Vagina (tissue), 2 donors: Measurements from ENCODE around the gene PTGER2. TPM values are rescaled to one million over a fixed set of nuclear protein-coding genes. Genes with fewer than 3 reads are reported as not detected.

Source experiments
- DNase-seq, 2 donors: peaks; one replicate each; pipeline ENCODE4 v3.0.0-alpha.2; 2017; ENCODE audit errors: extremely low spot score in 2 of 2
- H3K27ac ChIP-seq: fragments of 200-600 bp; sonication (generic); one replicate; pipeline ENCODE4 v1.5.1; 2019
- H3K27me3 ChIP-seq: fragments of 200-600 bp; sonication (generic); one replicate; pipeline ENCODE4 v1.5.1; 2019
- H3K36me3 ChIP-seq, 2 donors: fragments of 200-600 bp; sonication (generic); one replicate each; pipeline ENCODE4 v1.5.1; 2017 to 2019
- H3K4me1 ChIP-seq: fragments of 200-600 bp; sonication (generic); one replicate; pipeline ENCODE4 v1.5.1; 2019
- H3K4me3 ChIP-seq, 2 donors: fragments of 200-600 bp; sonication (generic); 1 replicate in 1 of 2; 2 replicates in 1 of 2; pipeline ENCODE4 v1.5.1; 2016 to 2019
- H3K9me3 ChIP-seq: fragments of 200-600 bp; sonication (generic); one replicate; pipeline ENCODE4 v1.5.1; 2019
- CTCF ChIP-seq, 3 experiments: fragments of 450-650 bp in 2 of 3; fragments of 200-600 bp in 1 of 3; sonication (generic) in 1 of 3; IDR thresholded peaks; one replicate each; pipeline ENCODE4 v1.5.1; 2017 to 2019; ENCODE audit warnings: antibody characterized with exemption in 3 of 3, mild to moderate bottlenecking in 2 of 3, moderate library complexity in 2 of 3
- POLR2A ChIP-seq, 2 donors: fragments of 450-650 bp; IDR thresholded peaks; one replicate each; pipeline ENCODE4 v1.6.1; 2017; ENCODE audit warnings: antibody characterized with exemption in 2 of 2, mild to moderate bottlenecking in 2 of 2, moderate library complexity in 2 of 2
- POLR2AphosphoS5 ChIP-seq, 2 donors: sonication (generic); formaldehyde crosslinking; IDR thresholded peaks; one replicate each; pipeline ENCODE4 v1.9.0; 2017; ENCODE audit warnings: antibody characterized with exemption in 2 of 2, mild to moderate bottlenecking in 2 of 2, low read depth in 1 of 2; ENCODE audit not compliant: insufficient read depth in 1 of 2
- intact Hi-C: fragments of 100-400 bp; cut with DNase I; formaldehyde crosslinking; loops from one replicate; pipeline ENCODE4 v1.15.1; 2023
- total RNA-seq: library from RNA; depleted of rRNA; stranded (reverse); fragments of >200 nt; gene quantifications from one replicate; pipeline ENCODE4 v1.2.3, GENCODE V29; 2016

PTGER2 gene
- total RNA-seq, 1 donor from 2014 or later, result 10.3 TPM

- H3K4me1 ChIP-seq, result peaks cover 34% of the 10 kb centered on the region
- TF ChIP-seq POLR2AphosphoS5 (IDR thresholded peaks at IDR 0.05; ENCODE audit: insufficient read depth in 1 of 2, low read depth in 1 of 2), result no peak
- H3K4me3 ChIP-seq, result no peak overlapping the region
- H3K27ac ChIP-seq, result peak overlapping the region; percentile 56
- H3K27me3 ChIP-seq, result no peaks in the 10 kb centered on the region
- no peaks in the 10 kb centered on the region for H3K36me3 ChIP-seq
- no peaks in the 10 kb centered on the region for H3K9me3 ChIP-seq
- DNase-seq, result no peak
- intact Hi-C loops, result no loop called here
These were observed 37.3 kb downstream of the PTGER2 start for GRCh38 chr14:52351233-52352060.

GRCh38 chr14:52352061-52352491 is 38.0 kb downstream of the PTGER2 start:
- Histone ChIP-seq H3K9me3 (no peaks in the 10 kb centered on the region), H3K36me3 (no peaks in the 10 kb centered on the region), H3K27me3 (no peaks in the 10 kb centered on the region), H3K27ac (no peak overlapping the region), H3K4me1 (peaks cover 34% of the 10 kb centered on the region), H3K4me3 (no peak overlapping the region)
- no peak for DNase-seq
- TF ChIP-seq POLR2A (IDR thresholded peaks at IDR 0.05) (no peak), POLR2AphosphoS5 (IDR thresholded peaks at IDR 0.05; ENCODE audit: insufficient read depth in 1 of 2, low read depth in 1 of 2) (no peak), CTCF (IDR thresholded peaks at IDR 0.05) (no peak)
- intact Hi-C loops, result no loop called here

- TF ChIP-seq POLR2A (IDR thresholded peaks at IDR 0.05), result no peak
- TF ChIP-seq POLR2AphosphoS5 (IDR thresholded peaks at IDR 0.05; ENCODE audit: insufficient read depth in 1 of 2, low read depth in 1 of 2), result no peak
- no peak for TF ChIP-seq CTCF (IDR thresholded peaks at IDR 0.05)
- no peak overlapping the region for H3K27ac ChIP-seq
These were observed 38.5 kb downstream of the PTGER2 start for GRCh38 chr14:52352569-52352968.

GRCh38 chr14:52354242-52354641 is 40.1 kb downstream of the PTGER2 start:
- no peaks in the 10 kb centered on the region for H3K27me3 ChIP-seq
- H3K27ac ChIP-seq, result no peak overlapping the region
- intact Hi-C loops, result no loop called here

More at GRCh38 chr14:52352569-52352968, 38.5 kb downstream of the PTGER2 start:
- Histone ChIP-seq H3K9me3 (no peaks in the 10 kb centered on the region), H3K4me1 (peaks cover 34% of the 10 kb centered on the region), H3K27me3 (no peaks in the 10 kb centered on the region), H3K36me3 (no peaks in the 10 kb centered on the region), H3K4me3 (no peak overlapping the region)
- DNase-seq, result no peak
- intact Hi-C loops, result no loop called here

GRCh38 chr14:52355016-52355431 is 40.9 kb downstream of the PTGER2 start:
- no peaks in the 10 kb centered on the region for H3K9me3 ChIP-seq
- intact Hi-C loops, result no loop called here
- DNase-seq, result no peak
- peaks cover 34% of the 10 kb centered on the region for H3K4me1 ChIP-seq
- no peak overlapping the region for H3K4me3 ChIP-seq
- TF ChIP-seq CTCF (IDR thresholded peaks at IDR 0.05), result no peak
- no peak for TF ChIP-seq POLR2A (IDR thresholded peaks at IDR 0.05)
- no peak for TF ChIP-seq POLR2AphosphoS5 (IDR thresholded peaks at IDR 0.05; ENCODE audit: insufficient read depth in 1 of 2, low read depth in 1 of 2)
- H3K27me3 ChIP-seq, result no peaks in the 10 kb centered on the region
- H3K36me3 ChIP-seq, result no peaks in the 10 kb centered on the region
- no peak overlapping the region for H3K27ac ChIP-seq

More at GRCh38 chr14:52354242-52354641, 40.1 kb downstream of the PTGER2 start:
- Histone ChIP-seq H3K36me3 (no peaks in the 10 kb centered on the region), H3K4me3 (no peak overlapping the region), H3K9me3 (no peaks in the 10 kb centered on the region), H3K4me1 (peaks cover 34% of the 10 kb centered on the region)
- no peak for DNase-seq
- TF ChIP-seq CTCF (IDR thresholded peaks at IDR 0.05), result no peak
- TF ChIP-seq POLR2A (IDR thresholded peaks at IDR 0.05), result no peak
- TF ChIP-seq POLR2AphosphoS5 (IDR thresholded peaks at IDR 0.05; ENCODE audit: insufficient read depth in 1 of 2, low read depth in 1 of 2), result no peak
